Small intestine (tissue), 7 donors: ENCODE data around the gene GRK1. TPM values are rescaled to one million over a fixed set of nuclear protein-coding genes. Genes with fewer than 3 reads are reported as not detected.

Experiments used
- DNase-seq, 2 donors: peaks; one replicate each; pipeline versions ENCODE4 v3.0.0 to v3.0.0-alpha.2; 2013
- FAIRE-seq: peaks from 2 replicates; lab custom pipeline; 2012; peaks lifted over from hg19 to GRCh38; lab: Jason Lieb, UNC
- H3K27ac ChIP-seq, 3 donors: one replicate each; pipeline ENCODE4 v1.5.1; 2013; ENCODE audit warnings: low read length in 2 of 3, mild to moderate bottlenecking in 2 of 3, control low read depth in 1 of 3, inconsistent platforms in 1 of 3, low read depth in 1 of 3, moderate library complexity in 1 of 3
- H3K27me3 ChIP-seq, 3 donors: one replicate each; pipeline ENCODE4 v1.6.1; 2013; ENCODE audit warnings: low read length in 3 of 3, inconsistent platforms in 1 of 3; ENCODE audit not compliant: control insufficient read depth in 3 of 3, insufficient read depth in 3 of 3
- H3K36me3 ChIP-seq, 3 donors: one replicate each; pipeline ENCODE4 v1.6.1; 2013; ENCODE audit warnings: low read length in 3 of 3, inconsistent platforms in 1 of 3, low read depth in 1 of 3, mild to moderate bottlenecking in 1 of 3, moderate library complexity in 1 of 3; ENCODE audit not compliant: control insufficient read depth in 3 of 3, insufficient read depth in 2 of 3
- H3K4me1 ChIP-seq, 3 donors: one replicate each; pipeline ENCODE4 v1.6.1; 2013; ENCODE audit warnings: low read length in 2 of 3, inconsistent platforms in 1 of 3, low read depth in 1 of 3, mild to moderate bottlenecking in 1 of 3, moderate library complexity in 1 of 3; ENCODE audit not compliant: control insufficient read depth in 3 of 3, insufficient read depth in 2 of 3
- H3K4me3 ChIP-seq, 3 donors: one replicate each; pipeline ENCODE4 v1.5.1; 2013; ENCODE audit warnings: low read length in 3 of 3, control low read depth in 1 of 3, inconsistent platforms in 1 of 3, low read depth in 1 of 3, mild to moderate bottlenecking in 1 of 3, moderate library complexity in 1 of 3
- H3K9me3 ChIP-seq, 2 donors: one replicate each; pipeline ENCODE4 v1.6.1; 2013; ENCODE audit warnings: low read depth in 1 of 2, low read length in 1 of 2; ENCODE audit not compliant: control insufficient read depth in 2 of 2, insufficient read depth in 1 of 2
- WGBS, 3 donors: extraction: QIAGEN DNeasy Blood & Tissue Kit; methylation state at CpG; one replicate each; pipeline ENCODE4 v1.1.7; 2013; 5-methylcytosine and 5-hydroxymethylcytosine counted together
- polyA plus RNA-seq, 4 donors: library from polyadenylated mRNA; stranded (reverse) in 3 of 4; unstranded in 1 of 4; fragments of 200-250 nt in 3 of 4; fragments of 120-200 nt in 1 of 4; gene quantifications; one replicate each; pipeline versions ENCODE4 v1.2.1 to v1.2.3, GENCODE V29; 2013
- donor health status: healthy with polysubstance abuse.
- donor health status: control.
- donor health status: control.
- donor health status: Bipolar disorder and iron deficiency.
- donor health status: healthy.

GRK1 gene
- polyA plus RNA-seq, 4 donors, result 0.21 to 0.27 TPM; not detected in 2

- FAIRE-seq, result no peak
- Histone ChIP-seq H3K4me3 (no peak overlapping the region), H3K4me1 (peaks cover 0 to 6% (median 0%) of the 10 kb centered on the region in 3 donors), H3K27me3 (no peaks in the 10 kb centered on the region), H3K9me3 (no peaks in the 10 kb centered on the region), H3K36me3 (no peaks in the 10 kb centered on the region), H3K27ac (no peak overlapping the region)
- 86 to 93% (median 90%) methylated on average over 15 of the region's 15 CpGs for WGBS, 3 donors
- no peak for DNase-seq
Measured at GRCh38 chr13:113655346-113656002, 11.5 kb upstream of the GRK1 start.

GRCh38 chr13:113656003-113656588 is 10.9 kb upstream of the GRK1 start:
- Histone ChIP-seq H3K4me1 (peaks cover 0 to 6% (median 0%) of the 10 kb centered on the region in 3 donors), H3K27me3 (no peaks in the 10 kb centered on the region), H3K36me3 (no peaks in the 10 kb centered on the region), H3K9me3 (no peaks in the 10 kb centered on the region), H3K27ac (no peak overlapping the region), H3K4me3 (no peak overlapping the region)
- FAIRE-seq (no peak), DNase-seq (no peak)
- WGBS, 3 donors, result 89 to 92% (median 89%) methylated on average over 22 to 25 of the region's 25 CpGs

- Histone ChIP-seq H3K36me3 (no peaks in the 10 kb centered on the region), H3K27me3 (no peaks in the 10 kb centered on the region), H3K4me3 (no peak overlapping the region), H3K9me3 (no peaks in the 10 kb centered on the region), H3K4me1 (peaks cover 0 to 6% (median 0%) of the 10 kb centered on the region in 3 donors), H3K27ac (no peak overlapping the region)
- FAIRE-seq, result no peak
- peak in 1 of 2 donors; percentile 29 for DNase-seq
- 37 to 69% (median 65%) methylated on average over 42 of the region's 42 CpGs for WGBS, 3 donors
Measured at GRCh38 chr13:113656831-113657671, 10.0 kb upstream of the GRK1 start.

- DNase-seq (peak in 1 of 2 donors; percentile 14), FAIRE-seq (no peak)
- H3K36me3 ChIP-seq, result no peaks in the 10 kb centered on the region
- H3K4me1 ChIP-seq, result peaks cover 0 to 6% (median 0%) of the 10 kb centered on the region in 3 donors
- no peak within 1 kb of the TSS for H3K4me3 ChIP-seq
- no peaks in the 10 kb centered on the region for H3K9me3 ChIP-seq
- no peaks in the 10 kb centered on the region for H3K27me3 ChIP-seq
- H3K27ac ChIP-seq, result no peak within 1 kb of the TSS
- WGBS, 3 donors, result 45 to 77% (median 65%) methylated on average over 41 to 47 of the region's 47 CpGs
Measured at GRCh38 chr13:113657851-113658741, 8.9 kb upstream of the GRK1 start, which contains the start of gene ATP4B. Gene ATP4B, minus strand, starts transcription at chr13:113658198. Its CDS starts 54 bp downstream, at chr13:113658144.

GRCh38 chr13:113658836-113659235 is 8.2 kb upstream of the GRK1 start:
- no peak for FAIRE-seq
- no peak for DNase-seq
- peaks cover 0 to 6% (median 0%) of the 10 kb centered on the region in 3 donors for H3K4me1 ChIP-seq

GRCh38 chr13:113659337-113659736 is 7.7 kb upstream of the GRK1 start:
- Histone ChIP-seq H3K9me3 (no peaks in the 10 kb centered on the region), H3K36me3 (no peaks in the 10 kb centered on the region), H3K4me1 (peaks cover 0 to 6% (median 0%) of the 10 kb centered on the region in 3 donors), H3K4me3 (no peak overlapping the region), H3K27me3 (no peaks in the 10 kb centered on the region), H3K27ac (no peak overlapping the region)
- DNase-seq, result no peak
- FAIRE-seq, result no peak
- 90 to 93% (median 93%) methylated on average over 8 of the region's 8 CpGs for WGBS, 3 donors

More at GRCh38 chr13:113658836-113659235, 8.2 kb upstream of the GRK1 start:
- Histone ChIP-seq H3K36me3 (no peaks in the 10 kb centered on the region), H3K4me3 (no peak overlapping the region), H3K9me3 (no peaks in the 10 kb centered on the region), H3K27me3 (no peaks in the 10 kb centered on the region), H3K27ac (no peak overlapping the region)
- 71 to 83% (median 78%) methylated on average over 13 to 14 of the region's 14 CpGs for WGBS, 3 donors

GRCh38 chr13:113660066-113660465 is 7.0 kb upstream of the GRK1 start:
- 83 to 91% (median 88%) methylated on average over 3 of the region's 3 CpGs for WGBS, 3 donors
- no peak for FAIRE-seq
- H3K4me1 ChIP-seq, result peaks cover 0 to 6% (median 0%) of the 10 kb centered on the region in 3 donors

More at GRCh38 chr13:113660066-113660465, 7.0 kb upstream of the GRK1 start:
- no peaks in the 10 kb centered on the region for H3K36me3 ChIP-seq
- no peaks in the 10 kb centered on the region for H3K27me3 ChIP-seq
- H3K4me3 ChIP-seq, result no peak overlapping the region
- no peak overlapping the region for H3K27ac ChIP-seq
- no peaks in the 10 kb centered on the region for H3K9me3 ChIP-seq
- DNase-seq, result no peak
